ENCODE measurements around the gene ANKHD1.

ANKHD1 gene, protein sequence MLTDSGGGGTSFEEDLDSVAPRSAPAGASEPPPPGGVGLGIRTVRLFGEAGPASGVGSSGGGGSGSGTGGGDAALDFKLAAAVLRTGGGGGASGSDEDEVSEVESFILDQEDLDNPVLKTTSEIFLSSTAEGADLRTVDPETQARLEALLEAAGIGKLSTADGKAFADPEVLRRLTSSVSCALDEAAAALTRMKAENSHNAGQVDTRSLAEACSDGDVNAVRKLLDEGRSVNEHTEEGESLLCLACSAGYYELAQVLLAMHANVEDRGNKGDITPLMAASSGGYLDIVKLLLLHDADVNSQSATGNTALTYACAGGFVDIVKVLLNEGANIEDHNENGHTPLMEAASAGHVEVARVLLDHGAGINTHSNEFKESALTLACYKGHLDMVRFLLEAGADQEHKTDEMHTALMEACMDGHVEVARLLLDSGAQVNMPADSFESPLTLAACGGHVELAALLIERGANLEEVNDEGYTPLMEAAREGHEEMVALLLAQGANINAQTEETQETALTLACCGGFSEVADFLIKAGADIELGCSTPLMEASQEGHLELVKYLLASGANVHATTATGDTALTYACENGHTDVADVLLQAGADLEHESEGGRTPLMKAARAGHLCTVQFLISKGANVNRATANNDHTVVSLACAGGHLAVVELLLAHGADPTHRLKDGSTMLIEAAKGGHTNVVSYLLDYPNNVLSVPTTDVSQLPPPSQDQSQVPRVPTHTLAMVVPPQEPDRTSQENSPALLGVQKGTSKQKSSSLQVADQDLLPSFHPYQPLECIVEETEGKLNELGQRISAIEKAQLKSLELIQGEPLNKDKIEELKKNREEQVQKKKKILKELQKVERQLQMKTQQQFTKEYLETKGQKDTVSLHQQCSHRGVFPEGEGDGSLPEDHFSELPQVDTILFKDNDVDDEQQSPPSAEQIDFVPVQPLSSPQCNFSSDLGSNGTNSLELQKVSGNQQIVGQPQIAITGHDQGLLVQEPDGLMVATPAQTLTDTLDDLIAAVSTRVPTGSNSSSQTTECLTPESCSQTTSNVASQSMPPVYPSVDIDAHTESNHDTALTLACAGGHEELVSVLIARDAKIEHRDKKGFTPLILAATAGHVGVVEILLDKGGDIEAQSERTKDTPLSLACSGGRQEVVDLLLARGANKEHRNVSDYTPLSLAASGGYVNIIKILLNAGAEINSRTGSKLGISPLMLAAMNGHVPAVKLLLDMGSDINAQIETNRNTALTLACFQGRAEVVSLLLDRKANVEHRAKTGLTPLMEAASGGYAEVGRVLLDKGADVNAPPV (N-terminal part only)

DNA sequence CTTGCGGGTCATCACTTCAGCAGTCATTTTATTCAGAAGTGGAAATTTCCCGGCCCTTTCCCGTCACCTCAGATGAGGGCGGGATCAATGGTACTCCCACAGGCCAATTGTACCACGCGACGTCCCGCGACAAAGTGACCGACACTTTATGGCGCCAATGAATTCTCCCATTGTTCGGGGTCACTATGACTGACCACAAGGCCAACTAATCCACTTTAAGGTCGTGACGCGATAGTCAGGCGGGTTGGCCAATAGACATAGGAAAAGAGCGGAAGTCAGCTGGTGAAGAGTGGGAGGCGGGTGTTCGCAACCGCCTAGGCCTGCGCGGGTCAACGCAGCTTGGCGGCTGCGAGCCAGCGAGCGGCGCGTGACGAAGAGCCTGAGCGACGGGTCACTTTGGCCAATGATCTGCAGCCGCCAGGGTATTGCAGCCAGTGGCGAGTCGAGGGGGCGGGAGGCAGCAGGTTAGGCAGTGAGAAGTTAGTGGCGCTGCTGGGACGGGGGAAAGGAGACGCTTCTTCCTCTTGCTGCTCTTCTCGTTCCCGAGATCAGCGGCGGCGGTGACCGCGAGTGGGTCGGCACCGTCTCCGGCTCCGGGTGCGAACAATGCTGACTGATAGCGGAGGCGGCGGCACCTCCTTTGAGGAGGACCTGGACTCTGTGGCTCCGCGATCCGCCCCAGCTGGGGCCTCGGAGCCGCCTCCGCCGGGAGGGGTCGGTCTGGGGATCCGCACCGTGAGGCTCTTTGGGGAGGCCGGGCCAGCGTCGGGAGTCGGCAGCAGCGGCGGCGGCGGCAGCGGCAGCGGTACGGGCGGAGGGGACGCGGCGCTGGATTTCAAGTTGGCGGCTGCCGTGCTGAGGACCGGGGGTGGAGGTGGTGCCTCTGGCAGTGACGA lies at the start of gene ANKHD1:
Gene ANKHD1 (plus strand): TSS at position 472 of the 896 bp plus-strand sequence. CDS start 135 bp downstream, at position 607.
- DNase-seq = peak; percentile 99

DNA sequence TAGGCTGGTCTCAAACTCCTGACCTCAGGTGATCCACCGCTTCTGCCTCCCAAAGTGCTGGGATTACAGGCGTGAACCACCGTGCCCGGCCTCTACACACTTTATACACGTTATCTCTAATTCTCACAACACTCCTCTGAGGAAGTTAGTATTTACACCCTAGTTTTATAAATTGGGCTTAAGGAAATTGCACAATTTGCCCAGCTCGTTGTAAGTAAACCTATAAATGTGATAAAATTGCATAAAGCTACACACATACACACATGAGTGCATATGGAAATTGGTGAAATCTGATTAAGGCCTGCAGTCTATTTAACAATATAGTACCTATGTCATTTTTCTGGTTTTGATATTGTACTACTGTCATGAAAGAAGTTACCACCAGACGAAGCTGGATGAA lies 46.1 kb upstream of the ANKHD1 start:
- DNase-seq = no peak

DNA sequence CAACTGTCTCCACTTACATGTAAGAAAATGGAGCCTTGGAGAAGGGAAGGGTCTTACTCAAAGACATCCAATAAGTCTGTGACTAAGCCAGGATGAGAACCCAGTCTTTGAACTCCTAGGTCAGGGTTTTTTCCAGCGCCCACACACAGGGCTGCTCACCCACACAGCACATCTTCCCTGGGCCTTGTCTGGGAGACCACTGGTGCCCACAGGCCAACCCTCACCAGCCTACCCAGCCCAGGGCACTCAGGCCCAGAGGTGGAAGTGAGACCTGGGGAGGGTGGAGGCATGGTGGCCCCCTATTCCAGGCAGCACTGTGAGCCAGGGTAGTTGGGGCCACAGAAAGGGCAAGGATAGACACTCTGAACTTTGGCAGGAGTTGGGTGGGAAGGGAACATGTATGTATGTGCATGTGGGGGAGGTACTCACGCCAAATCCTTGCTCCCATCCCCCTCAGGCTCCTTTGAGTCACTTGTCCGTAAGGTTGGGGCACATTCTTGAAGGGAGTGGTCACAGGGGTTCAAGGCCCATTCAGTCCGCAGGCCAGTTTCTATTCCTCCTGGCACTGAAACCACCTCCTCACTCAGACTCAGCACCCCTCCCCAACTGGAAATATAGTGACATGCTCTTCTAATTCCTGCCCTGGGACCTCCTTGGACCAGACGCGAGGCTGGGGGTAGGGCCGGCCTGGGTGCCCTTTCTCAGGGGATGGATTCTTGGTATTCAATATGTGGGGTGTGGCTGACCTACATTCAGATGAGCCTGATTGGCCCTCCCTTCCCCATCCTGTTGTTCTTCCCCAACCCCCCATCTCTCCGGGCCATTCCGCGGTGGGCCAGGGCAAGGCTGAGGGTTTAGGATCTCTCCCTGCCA lies 44.5 kb upstream of the ANKHD1 start:
- no peak for DNase-seq

DNA sequence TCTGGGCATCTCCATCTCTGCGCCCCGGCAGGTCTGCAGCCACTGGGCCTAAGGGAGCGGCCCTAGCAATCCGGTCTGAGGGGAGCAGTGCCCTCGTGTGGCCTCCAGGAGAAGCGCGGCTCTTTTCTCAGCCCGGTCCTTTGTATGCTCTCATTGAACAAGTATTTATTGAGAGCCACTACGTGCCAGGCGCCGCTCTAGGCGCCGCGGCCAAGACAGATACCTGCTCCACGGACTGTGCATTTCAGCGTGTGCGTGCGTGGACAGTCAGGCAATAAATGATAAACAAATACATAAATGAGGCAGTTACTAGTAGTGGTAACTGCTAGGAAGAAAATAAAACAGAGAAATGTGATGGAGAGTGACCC lies 43.9 kb upstream of the ANKHD1 start:
- DNase-seq = peak; percentile 76

DNA sequence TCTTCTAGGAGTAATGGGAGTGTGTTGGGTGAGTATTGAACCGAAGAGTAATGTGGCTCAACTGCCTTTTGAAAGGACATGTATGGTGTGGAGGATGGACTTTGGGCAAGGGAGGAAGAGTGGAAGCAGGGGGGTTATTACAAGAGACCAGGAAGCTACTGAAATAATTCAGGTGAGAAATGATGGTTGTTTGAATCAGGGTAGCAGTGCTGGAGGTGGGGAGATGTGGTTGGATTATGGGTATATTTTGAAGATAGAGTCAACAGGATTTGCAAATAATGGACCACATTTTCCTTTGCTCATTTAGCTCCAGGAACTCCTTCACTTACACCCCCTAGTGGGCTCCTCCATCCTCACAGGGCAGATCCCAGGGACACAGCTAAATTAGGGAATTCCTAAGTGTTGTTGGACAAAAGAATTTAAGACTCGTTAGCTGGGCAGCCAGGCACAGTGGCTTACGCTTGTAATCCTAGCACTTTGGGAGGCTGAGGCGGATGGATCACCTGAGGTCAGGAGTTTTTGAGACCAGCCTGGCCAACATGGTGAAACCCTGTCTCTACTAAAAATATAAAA lies 42.8 kb upstream of the ANKHD1 start:
- peak; percentile 14 for DNase-seq

DNA sequence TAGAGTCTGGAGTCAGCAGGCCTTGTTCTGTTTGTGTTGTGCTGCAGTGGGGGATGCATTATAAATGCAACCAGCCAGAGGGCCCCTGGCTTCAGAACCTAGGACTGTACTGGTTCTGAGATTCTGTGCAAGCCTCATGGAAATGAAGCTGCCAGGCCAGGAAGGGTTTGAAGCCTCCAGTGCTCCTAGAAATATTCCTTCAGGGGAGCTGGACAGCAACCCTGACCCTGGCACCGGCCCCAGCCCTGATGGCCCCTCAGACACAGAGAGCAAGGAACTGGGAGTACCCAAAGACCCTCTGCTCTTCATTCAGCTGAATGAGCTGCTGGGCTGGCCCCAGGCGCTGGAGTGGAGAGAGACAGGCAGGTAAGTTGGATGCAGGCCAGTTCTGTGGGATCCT lies 41.5 kb upstream of the ANKHD1 start, which contains the start of gene SLC4A9:
Gene SLC4A9 (plus strand): TSS at position 94 of the 400 bp plus-strand sequence. CDS start 43 bp downstream, at position 137.
- DNase-seq = no peak

DNA sequence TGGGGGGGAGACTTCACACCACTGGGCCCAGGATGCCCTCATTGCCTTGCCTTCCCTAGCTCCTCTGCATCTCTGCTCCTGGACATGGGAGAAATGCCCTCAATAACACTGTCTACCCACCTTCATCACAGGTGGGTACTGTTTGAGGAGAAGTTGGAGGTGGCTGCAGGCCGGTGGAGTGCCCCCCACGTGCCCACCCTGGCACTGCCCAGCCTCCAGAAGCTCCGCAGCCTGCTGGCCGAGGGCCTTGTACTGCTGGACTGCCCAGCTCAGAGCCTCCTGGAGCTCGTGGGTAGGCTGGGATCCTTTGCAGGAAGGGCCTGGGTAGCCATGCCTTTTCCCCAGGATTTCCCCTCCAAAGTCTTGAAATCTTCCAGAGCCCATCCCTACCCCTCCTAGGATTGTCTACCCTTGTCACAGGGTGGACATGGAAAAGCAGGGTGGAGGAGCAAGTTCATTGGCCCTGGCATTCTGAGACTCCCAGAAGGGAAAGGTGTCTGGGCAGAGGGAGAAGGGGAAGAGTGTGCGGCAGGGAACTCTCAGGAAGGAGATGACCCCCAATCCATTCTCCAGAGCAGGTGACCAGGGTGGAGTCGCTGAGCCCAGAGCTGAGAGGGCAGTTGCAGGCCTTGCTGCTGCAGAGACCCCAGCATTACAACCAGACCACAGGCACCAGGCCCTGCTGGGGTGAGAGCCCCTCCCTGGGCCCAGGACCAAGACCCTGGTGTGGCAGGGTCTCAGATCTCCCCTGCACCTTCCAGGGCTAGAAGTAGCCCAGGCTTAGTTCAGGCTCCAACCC lies 40.8 kb upstream of the ANKHD1 start:
- DNase-seq = no peak

DNA sequence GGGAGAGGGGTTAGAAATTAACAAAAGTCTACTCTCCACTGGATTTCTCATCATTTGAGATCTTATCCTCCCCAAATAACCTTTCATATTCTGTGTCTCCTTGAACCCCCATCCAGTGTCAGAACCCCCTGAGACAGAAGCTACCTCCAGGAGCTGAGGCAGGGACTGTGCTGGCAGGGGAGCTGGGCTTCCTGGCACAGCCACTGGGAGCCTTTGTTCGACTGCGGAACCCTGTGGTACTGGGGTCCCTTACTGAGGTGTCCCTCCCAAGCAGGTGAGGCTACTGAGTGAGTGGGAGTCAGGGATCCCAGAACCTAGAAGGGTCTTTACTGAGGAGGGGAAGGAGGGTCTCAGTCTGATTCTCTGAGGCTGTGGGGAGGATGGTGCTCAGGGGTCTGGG lies 39.7 kb upstream of the ANKHD1 start:
- DNase-seq = no peak

DNA sequence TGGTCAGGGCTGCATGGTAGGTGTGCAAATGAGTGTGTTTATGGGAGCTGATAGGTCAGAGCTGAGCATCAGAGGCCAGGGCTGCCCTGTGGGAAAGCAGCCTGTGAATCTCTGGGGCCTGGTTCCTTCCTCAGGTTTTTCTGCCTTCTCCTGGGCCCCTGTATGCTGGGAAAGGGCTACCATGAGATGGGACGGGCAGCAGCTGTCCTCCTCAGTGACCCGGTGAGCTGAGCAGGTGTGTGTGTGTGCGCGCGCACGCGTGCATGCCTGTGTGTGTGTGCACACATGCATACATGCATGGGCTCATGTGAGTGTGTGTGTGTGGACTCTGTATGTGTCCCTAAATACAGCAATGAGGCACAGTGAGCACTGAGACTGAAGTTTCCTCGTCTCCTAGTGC lies 39.3 kb upstream of the ANKHD1 start:
- no peak for DNase-seq

DNA sequence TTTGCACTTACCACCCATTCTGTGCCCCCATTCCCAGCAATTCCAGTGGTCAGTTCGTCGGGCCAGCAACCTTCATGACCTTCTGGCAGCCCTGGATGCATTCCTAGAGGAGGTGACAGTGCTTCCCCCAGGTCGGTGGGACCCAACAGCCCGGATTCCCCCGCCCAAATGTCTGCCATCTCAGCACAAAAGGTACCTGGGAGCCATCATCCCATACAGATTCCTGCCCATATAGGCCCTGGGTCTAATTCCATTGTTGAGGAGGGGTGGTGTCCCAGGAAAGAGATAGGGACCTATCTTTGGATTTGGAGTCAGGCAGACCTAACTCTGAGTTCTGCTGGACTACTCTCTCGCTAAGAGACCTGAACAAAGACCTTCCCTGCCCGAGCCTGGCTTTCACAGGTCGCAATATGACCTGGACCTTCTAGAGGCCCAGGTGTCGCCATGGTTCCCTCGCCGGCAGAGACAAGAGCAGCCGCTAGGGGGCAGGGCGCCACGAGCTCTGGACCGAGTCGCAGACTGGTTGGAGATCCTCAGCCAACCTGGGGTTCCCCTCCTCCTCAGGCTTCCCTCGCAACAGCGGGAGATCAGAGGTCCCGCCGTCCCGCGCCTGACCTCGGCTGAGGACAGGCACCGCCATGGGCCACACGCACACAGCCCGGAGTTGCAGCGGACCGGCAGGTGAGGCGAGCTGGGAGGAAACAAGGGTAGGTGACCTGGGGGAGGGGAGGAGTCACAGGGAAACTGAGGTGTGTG lies 38.6 kb upstream of the ANKHD1 start:
- peak; percentile 65 for DNase-seq

DNA sequence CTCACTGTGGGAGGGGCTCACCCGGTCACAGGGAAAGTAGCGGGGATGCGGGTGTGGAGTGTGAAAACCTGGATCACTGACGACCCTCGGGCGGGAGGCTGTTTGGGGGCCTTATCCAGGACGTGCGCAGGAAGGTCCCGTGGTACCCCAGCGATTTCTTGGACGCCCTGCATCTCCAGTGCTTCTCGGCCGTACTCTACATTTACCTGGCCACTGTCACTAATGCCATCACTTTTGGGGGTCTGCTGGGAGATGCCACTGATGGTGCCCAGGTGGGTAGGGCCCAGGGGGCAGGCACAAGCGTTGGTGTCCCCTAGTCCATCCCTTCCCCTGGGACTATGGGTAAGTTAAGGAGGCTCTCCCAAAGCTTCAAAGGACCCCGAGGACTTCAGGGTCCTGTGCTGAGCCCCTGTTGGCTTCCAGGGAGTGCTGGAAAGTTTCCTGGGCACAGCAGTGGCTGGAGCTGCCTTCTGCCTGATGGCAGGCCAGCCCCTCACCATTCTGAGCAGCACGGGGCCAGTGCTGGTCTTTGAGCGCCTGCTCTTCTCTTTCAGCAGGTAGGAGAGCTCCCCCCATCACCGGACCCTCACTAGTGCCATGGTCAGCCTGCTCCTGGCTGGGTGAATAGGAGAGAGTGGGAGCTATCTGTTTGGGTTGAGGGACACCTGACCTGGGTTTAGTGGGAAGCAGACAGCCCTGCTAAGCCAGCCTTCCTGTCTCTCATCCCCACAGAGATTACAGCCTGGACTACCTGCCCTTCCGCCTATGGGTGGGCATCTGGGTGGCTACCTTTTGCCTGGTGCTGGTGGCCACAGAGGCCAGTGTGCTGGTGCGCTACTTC lies 37.8 kb upstream of the ANKHD1 start:
- no peak for DNase-seq

DNA sequence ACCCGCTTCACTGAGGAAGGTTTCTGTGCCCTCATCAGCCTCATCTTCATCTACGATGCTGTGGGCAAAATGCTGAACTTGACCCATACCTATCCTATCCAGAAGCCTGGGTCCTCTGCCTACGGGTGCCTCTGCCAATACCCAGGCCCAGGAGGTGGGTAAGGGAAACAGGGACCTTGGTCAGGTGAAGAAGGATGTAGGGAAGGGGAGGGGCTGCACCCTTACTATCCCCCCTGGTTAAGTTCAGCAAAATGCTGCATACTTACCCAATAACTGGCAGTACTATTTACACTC lies 37.2 kb upstream of the ANKHD1 start:
- no peak for DNase-seq

DNA sequence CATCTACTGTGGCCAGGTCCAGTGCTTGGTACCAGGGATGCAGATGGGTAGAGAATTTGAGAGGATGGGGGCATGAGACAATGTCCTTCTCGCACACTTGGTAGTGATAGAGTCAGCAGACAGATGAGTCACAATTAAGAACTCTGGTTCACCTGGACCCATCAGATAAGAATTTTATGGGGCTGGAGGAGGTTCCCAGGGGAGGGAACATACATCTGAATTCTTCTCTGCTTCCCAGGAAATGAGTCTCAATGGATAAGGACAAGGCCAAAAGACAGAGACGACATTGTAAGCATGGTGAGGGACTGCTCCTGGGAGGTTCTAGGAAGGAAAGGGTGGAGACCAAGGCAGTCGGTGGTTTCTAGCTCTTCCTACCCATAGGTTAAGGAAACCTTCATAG lies 36.4 kb upstream of the ANKHD1 start:
- DNase-seq = no peak

DNA sequence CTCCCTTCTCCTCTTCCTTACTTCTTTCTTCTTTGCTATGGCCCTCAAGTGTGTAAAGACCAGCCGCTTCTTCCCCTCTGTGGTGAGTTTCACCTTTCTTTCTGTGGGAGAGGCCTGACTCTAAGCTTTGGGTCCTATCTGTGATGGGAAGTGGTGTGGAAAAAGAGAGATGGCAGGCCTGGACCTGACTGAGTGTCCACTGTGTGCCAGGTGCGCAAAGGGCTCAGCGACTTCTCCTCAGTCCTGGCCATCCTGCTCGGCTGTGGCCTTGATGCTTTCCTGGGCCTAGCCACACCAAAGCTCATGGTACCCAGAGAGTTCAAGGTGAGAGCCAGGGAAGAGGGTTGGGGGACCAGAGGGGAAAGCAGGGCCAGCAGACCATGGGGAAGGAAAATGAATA lies 35.7 kb upstream of the ANKHD1 start:
- DNase-seq = no peak

DNA sequence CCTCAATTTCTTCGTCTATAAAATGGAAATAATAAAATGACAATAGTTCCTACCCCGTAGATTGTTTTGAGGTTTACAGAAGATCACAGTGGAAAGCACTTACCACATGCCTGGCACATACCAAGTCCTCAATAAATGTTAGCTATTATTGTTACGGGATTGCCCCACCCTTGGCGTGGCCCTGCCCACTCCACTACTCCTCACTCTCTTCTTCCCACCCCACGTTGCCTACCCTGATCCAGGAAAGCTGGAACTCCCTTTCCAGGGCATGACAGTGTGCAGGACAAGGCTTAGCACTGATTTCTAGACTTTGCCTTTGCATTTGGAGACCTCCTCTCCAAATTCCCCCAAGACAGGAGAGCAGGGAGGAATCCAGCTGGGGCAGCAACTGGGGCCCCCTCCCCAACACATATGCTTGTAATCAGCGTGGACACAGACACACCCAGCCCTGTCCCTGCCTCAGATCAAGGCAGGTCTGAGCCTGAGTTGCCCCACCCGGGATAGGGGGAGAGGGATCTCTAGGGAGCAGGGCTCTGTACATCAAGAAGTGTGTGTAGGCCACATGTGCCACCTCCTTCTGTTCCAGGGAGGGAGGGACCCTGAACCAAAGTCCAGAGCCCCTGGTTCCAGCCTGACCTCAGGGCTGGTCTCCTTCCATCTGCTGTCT lies 34.9 kb upstream of the ANKHD1 start:
- no peak for DNase-seq

DNA sequence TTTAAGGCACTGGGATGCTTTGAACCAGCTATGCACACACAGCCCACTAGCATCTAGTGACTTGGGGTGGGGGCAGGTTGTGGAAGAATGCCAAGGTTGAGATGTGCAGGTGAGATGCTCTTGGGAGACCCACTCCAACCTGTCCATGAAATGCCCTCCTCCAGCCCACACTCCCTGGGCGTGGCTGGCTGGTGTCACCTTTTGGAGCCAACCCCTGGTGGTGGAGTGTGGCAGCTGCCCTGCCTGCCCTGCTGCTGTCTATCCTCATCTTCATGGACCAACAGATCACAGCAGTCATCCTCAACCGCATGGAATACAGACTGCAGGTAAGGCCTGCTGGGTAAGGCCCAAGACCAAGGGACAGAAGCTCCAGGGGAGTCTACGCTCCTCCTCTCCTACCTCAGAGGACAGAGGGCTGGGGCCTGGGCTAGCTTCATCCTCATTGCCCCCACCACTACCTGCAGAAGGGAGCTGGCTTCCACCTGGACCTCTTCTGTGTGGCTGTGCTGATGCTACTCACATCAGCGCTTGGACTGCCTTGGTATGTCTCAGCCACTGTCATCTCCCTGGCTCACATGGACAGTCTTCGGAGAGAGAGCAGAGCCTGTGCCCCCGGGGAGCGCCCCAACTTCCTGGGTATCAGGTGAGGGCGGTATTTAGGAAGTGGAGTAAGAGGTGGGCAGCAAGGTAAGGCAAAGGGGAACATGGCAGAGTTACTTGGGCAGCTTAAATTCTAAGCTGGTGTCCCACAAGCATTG lies 34.2 kb upstream of the ANKHD1 start:
- no peak for DNase-seq
